ENCODE results near the gene MAFF. TPM values are rescaled to one million over a fixed set of nuclear protein-coding genes. Genes with fewer than 3 reads are reported as not detected.

The MAFF gene
- total RNA-seq, 3 donors from 2014 or later (not counting 1 experiment from before 2014, with no cell fraction given): 168 to 215 (median 187) TPM

GRCh38 chr22:38165922-38166593, 35.7 kb upstream of the MAFF start:
- H3K4me3 Mint-ChIP-seq: no peak overlapping the region
- Histone ChIP-seq H3K9me3 (ENCODE audit: control insufficient read depth, insufficient read depth, low read length) (no peaks in the 10 kb centered on the region), H3K4me3 (ENCODE audit: low read length) (no peak overlapping the region), H3K4me1 (ENCODE audit: control insufficient read depth, insufficient read depth, low read length) (peaks cover 25% of the 10 kb centered on the region), H3K36me3 (ENCODE audit: control insufficient read depth, insufficient read depth, low read length) (peaks cover 3% of the 10 kb centered on the region), H3K27me3 (ENCODE audit: control insufficient read depth, insufficient read depth, low read length) (no peaks in the 10 kb centered on the region), H3K27ac (ENCODE audit: low read length) (no peak overlapping the region)
- TF ChIP-seq CTCF (IDR thresholded peaks at IDR 0.05): no peak
- intact Hi-C loops (cut with micrococcal nuclease): no loop called here
- no peaks in the 10 kb centered on the region for H3K9me3 Mint-ChIP-seq
- H3K4me1 Mint-ChIP-seq: peaks cover 10 to 34% of the 10 kb centered on the region in 2 donors
- ATAC-seq (peak in 1 of 3 donors; percentile 17), DNase-seq (no peak)
- no peak overlapping the region for H3K27ac Mint-ChIP-seq
- H3K27me3 Mint-ChIP-seq (ENCODE audit: low read depth in 2 of 2): no peaks in the 10 kb centered on the region
- 93% methylated on average over 12 of the region's 13 CpGs for WGBS (ENCODE audit: insufficient coverage)
- no peaks in the 10 kb centered on the region for H3K36me3 Mint-ChIP-seq

DNA sequence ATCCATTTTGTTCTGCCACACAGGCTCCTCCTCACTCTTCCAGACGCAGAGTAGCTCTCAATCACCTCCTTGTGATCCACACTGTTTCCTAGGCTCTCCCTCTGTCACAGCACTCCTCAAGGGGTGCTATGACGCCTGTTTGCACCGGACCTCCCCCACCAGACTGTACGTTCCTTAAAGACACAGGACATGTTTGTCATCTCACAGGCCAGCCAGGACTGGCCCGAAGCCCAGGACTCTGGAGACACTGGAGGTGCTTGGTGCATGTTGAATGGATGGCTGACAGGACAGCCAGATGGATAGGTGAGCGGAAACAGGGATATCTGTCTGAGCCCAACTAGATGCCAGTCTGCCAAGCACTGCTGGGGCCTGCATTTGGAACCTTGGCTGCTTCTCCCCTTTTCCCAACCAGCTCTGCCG, 33.8 kb upstream of the MAFF start:
- DNase-seq (no peak), ATAC-seq (no peak)
- H3K27me3 ChIP-seq (ENCODE audit: control insufficient read depth, insufficient read depth, low read length): no peaks in the 10 kb centered on the region
- Mint-ChIP-seq H3K36me3 (no peaks in the 10 kb centered on the region), H3K4me1 (peaks cover 20 to 35% of the 10 kb centered on the region in 2 donors), H3K4me3 (no peak overlapping the region), H3K27ac (peak overlapping the region in 1 of 2 donors; percentile 18), H3K9me3 (no peaks in the 10 kb centered on the region), H3K27me3 (ENCODE audit: low read depth in 2 of 2) (no peaks in the 10 kb centered on the region)
- H3K9me3 ChIP-seq (ENCODE audit: control insufficient read depth, insufficient read depth, low read length): no peaks in the 10 kb centered on the region
- TF ChIP-seq CTCF (IDR thresholded peaks at IDR 0.05): no peak
- H3K36me3 ChIP-seq (ENCODE audit: control insufficient read depth, insufficient read depth, low read length): peaks cover 3% of the 10 kb centered on the region
- H3K4me3 ChIP-seq (ENCODE audit: low read length): no peak overlapping the region
- WGBS (ENCODE audit: insufficient coverage): 94% methylated on average over 7 of the region's 7 CpGs
- H3K27ac ChIP-seq (ENCODE audit: low read length): no peak overlapping the region
- intact Hi-C loops (cut with micrococcal nuclease): no loop called here
- peaks cover 30% of the 10 kb centered on the region for H3K4me1 ChIP-seq (ENCODE audit: control insufficient read depth, insufficient read depth, low read length)

GRCh38 chr22:38169116-38169515, 32.7 kb upstream of the MAFF start:
- Mint-ChIP-seq H3K4me3 (no peak overlapping the region), H3K4me1 (peaks cover 25 to 38% of the 10 kb centered on the region in 2 donors), H3K9me3 (no peaks in the 10 kb centered on the region), H3K27ac (no peak overlapping the region), H3K36me3 (no peaks in the 10 kb centered on the region), H3K27me3 (ENCODE audit: low read depth in 2 of 2) (no peaks in the 10 kb centered on the region)
- H3K4me1 ChIP-seq (ENCODE audit: control insufficient read depth, insufficient read depth, low read length): peaks cover 41% of the 10 kb centered on the region
- no peak overlapping the region for H3K27ac ChIP-seq (ENCODE audit: low read length)
- peaks cover 3% of the 10 kb centered on the region for H3K36me3 ChIP-seq (ENCODE audit: control insufficient read depth, insufficient read depth, low read length)
- intact Hi-C loops (cut with micrococcal nuclease): no loop called here
- H3K9me3 ChIP-seq (ENCODE audit: control insufficient read depth, insufficient read depth, low read length): no peaks in the 10 kb centered on the region
- WGBS (ENCODE audit: insufficient coverage): 96% methylated on average over 17 of the region's 17 CpGs
- ATAC-seq: no peak
- H3K27me3 ChIP-seq (ENCODE audit: control insufficient read depth, insufficient read depth, low read length): no peaks in the 10 kb centered on the region
- DNase-seq: no peak
- H3K4me3 ChIP-seq (ENCODE audit: low read length): no peak overlapping the region
- no peak for TF ChIP-seq CTCF (IDR thresholded peaks at IDR 0.05)

GRCh38 chr22:38170469-38170868, 31.3 kb upstream of the MAFF start:
- H3K27me3 Mint-ChIP-seq (ENCODE audit: low read depth in 2 of 2): no peaks in the 10 kb centered on the region
- DNase-seq: no peak
- Histone ChIP-seq H3K27me3 (ENCODE audit: control insufficient read depth, insufficient read depth, low read length) (no peaks in the 10 kb centered on the region), H3K4me1 (ENCODE audit: control insufficient read depth, insufficient read depth, low read length) (peaks cover 44% of the 10 kb centered on the region), H3K27ac (ENCODE audit: low read length) (no peak overlapping the region), H3K36me3 (ENCODE audit: control insufficient read depth, insufficient read depth, low read length) (peaks cover 3% of the 10 kb centered on the region), H3K4me3 (ENCODE audit: low read length) (no peak overlapping the region), H3K9me3 (ENCODE audit: control insufficient read depth, insufficient read depth, low read length) (no peaks in the 10 kb centered on the region)
- no peaks in the 10 kb centered on the region for H3K9me3 Mint-ChIP-seq
- peaks cover 23 to 36% of the 10 kb centered on the region in 2 donors for H3K4me1 Mint-ChIP-seq
- no peaks in the 10 kb centered on the region for H3K36me3 Mint-ChIP-seq
- TF ChIP-seq CTCF (IDR thresholded peaks at IDR 0.05): no peak
- peak overlapping the region in 1 of 2 donors; percentile 30 for H3K27ac Mint-ChIP-seq
- no peak for ATAC-seq
- peak overlapping the region; percentile 5 for H3K4me3 Mint-ChIP-seq
- 98% methylated on average over 5 of the region's 5 CpGs for WGBS (ENCODE audit: insufficient coverage)
- intact Hi-C loops (cut with micrococcal nuclease): loop anchor here (10.0 kb wide), 2 partner anchors 54 to 94 kb away; no protein-coding TSS in a partner anchor

Data from natural killer cell (primary cell).